AG09319 (cell line): ENCODE data around the gene BTG1.

Experiments
- DNase-seq: peaks from one replicate; pipeline ENCODE4 v3.0.0-alpha.2; 2010; ENCODE audit warnings: low read depth; ENCODE audit errors: extremely low read depth
- TF ChIP-seq, protein P1 (sequence below): IDR thresholded peaks from 2 replicates; pipeline ENCODE4 v1.5.1; 2011; ENCODE audit warnings: low read depth, mild to moderate bottlenecking, inconsistent platforms, low read length, moderate library complexity

BTG1 gene

DNA sequence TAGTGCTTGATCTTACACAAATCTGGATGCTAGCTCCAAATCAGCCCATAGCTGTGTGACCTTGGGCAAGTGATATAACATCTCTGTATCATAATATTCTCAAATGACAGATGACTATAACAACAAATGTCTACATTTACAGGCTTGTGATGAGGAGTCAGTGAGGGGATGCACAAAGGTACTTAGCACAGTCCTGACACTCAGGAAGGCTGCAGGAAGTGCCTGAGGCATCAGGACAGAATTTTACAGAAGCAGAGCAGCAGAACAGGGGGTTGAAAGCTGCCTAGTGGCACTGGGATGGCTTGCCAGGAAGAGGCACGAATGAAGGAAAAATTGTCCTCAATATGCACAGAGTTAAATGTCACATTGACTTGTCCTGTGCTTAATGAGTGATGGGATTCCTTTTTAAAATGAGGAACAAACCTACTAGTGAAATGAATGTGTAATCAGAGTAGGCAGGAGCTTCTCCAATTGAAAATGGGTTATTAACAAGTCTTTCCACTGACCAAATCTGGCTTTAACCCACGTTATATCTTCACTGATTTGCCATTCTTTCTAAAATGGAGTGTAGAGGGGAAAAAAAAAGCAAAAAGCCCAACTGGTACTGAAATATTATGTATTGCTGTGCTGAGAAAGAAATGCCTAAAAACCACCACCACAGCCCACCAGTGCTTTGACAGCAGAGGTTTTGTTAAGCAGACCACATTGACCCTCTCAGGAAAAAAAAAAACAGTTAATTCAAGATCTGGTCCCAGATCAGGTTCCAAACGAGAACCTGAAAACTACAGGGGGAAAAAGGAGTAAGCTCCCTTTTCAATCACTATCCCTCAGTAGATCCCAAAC is 11.6 kb downstream of the BTG1 start:
- TF ChIP-seq, protein P1, sequence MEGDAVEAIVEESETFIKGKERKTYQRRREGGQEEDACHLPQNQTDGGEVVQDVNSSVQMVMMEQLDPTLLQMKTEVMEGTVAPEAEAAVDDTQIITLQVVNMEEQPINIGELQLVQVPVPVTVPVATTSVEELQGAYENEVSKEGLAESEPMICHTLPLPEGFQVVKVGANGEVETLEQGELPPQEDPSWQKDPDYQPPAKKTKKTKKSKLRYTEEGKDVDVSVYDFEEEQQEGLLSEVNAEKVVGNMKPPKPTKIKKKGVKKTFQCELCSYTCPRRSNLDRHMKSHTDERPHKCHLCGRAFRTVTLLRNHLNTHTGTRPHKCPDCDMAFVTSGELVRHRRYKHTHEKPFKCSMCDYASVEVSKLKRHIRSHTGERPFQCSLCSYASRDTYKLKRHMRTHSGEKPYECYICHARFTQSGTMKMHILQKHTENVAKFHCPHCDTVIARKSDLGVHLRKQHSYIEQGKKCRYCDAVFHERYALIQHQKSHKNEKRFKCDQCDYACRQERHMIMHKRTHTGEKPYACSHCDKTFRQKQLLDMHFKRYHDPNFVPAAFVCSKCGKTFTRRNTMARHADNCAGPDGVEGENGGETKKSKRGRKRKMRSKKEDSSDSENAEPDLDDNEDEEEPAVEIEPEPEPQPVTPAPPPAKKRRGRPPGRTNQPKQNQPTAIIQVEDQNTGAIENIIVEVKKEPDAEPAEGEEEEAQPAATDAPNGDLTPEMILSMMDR: no peak
- DNase-seq: no peak

DNA sequence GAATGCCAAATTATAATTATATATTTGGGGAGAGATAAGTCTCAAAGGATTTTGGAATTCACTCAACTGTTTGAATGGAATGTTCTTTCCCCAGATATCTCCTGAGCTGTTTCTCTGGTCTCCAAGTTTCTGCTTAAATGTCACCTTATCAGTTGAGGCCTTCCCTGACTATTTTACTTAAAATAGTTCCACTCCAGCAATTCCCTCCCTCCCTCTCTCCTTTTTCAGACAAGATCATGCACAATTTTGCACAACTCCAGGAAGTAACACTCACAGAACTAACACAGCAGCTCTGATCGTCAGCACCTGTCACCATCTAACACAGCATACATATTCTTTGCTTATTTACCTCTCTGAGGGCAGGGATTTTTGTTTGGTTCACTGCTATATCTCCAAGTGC is 12.5 kb downstream of the BTG1 start:
- no peak for DNase-seq
- TF ChIP-seq, protein P1: no peak

DNA sequence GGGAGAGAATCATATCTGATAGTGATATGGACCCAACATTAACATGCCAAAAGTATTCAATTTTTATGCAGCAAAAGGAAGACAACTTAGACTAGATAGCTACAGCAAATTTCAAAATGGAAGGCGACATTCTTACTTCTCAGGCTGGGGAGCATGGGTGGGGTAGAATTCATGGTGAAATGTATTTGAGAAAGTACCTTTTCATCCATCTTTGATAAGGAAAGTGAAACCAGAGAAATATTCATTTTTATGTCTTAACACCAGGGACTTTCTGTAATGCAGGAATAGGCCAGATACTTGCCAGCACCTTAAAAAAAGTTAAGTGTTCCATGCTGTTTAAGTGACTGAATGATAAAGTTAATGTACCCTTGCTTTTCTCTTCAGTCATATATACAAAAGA is 13.4 kb downstream of the BTG1 start:
- no peak for DNase-seq
- TF ChIP-seq, protein P1: no peak

DNA sequence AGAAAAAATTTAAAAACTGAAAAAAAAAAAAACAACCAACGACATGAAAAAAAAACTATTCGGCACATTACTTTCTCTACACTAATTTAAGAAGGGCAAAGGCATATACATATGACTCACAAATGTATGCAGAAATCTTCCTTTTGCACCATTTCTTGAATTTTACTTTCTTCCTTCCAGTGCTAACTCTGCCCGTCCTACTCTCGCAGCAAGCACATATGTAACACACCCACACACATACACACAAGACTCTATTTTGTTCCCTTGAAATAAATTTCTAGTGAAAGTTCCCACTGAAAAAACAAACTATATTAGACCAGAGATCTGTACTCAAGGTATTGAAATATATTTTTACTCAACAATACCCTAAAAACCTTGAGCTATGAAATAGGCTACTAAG is 14.6 kb downstream of the BTG1 start:
- no peak for DNase-seq
- TF ChIP-seq, protein P1: no peak

DNA sequence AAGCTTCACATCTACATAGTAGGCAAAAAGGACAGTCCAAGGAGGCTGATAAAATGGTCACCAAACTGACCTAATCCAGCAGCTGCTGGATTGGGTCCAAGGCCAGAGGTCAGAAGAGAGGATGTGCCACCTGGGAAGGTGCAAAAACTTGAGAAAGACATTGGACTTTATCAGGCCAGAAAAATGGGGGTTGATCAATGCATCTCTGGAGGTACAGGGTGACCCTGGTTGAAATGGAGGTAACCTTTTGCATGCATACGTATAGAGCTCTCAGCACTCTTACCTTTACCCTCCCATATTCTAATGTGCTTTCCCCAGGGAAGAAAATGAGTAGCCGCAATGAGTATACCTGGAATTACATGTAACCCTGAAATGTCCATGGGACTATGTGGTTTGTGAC is 16.0 kb downstream of the BTG1 start:
- DNase-seq: no peak
- TF ChIP-seq, protein P1: no peak

DNA sequence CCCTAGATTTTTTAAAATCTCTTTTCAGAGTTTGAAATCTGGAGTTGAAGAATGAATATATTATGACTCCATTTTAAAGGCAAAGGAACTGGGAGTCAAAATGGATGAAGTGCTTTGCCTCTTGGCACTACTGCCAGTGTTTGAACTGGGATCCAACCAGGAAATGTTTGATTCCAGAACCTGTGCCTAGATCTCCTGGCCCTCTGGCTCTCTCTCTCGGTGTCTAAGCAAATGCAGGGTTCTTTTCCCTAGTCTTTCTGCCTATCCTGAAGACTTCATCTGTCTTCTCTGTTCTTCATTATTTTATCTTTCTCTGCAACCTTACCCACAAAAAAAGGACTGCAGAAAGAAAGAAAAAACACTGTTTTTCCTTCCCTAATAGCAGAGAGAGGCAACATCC is 17.0 kb downstream of the BTG1 start:
- TF ChIP-seq, protein P1: no peak
- DNase-seq: no peak

DNA sequence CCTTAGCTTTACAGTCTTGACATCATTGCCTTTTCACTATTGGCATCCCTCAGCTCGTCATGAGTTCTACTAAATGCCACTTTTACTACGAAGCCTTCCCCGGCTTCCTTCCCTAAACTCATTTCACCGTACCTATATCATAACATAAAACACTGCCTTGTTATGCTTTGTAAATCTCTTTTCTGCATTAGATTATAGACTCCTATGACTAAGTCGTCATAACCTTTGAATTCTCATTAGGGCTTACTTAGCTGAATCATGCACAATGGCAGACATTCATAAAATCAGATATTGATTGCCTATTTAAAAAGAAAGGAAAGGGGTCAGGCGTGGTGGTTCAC is 21.0 kb downstream of the BTG1 start:
- TF ChIP-seq, protein P1: no peak
- DNase-seq: no peak
